GM12801 (cell line): Measurements from ENCODE around the gene PCSK2.

ENCODE experiments used
- TF ChIP-seq, protein P1 (sequence below): IDR thresholded peaks from one replicate; pipeline ENCODE4 v1.5.1; 2011; ENCODE audit warnings: control low read depth; ENCODE audit not compliant: insufficient read length; ENCODE audit errors: extremely low read depth

PCSK2 gene

GRCh38 chr20:17507531-17507930 is 280.7 kb downstream of the PCSK2 start:
- TF ChIP-seq, protein P1, sequence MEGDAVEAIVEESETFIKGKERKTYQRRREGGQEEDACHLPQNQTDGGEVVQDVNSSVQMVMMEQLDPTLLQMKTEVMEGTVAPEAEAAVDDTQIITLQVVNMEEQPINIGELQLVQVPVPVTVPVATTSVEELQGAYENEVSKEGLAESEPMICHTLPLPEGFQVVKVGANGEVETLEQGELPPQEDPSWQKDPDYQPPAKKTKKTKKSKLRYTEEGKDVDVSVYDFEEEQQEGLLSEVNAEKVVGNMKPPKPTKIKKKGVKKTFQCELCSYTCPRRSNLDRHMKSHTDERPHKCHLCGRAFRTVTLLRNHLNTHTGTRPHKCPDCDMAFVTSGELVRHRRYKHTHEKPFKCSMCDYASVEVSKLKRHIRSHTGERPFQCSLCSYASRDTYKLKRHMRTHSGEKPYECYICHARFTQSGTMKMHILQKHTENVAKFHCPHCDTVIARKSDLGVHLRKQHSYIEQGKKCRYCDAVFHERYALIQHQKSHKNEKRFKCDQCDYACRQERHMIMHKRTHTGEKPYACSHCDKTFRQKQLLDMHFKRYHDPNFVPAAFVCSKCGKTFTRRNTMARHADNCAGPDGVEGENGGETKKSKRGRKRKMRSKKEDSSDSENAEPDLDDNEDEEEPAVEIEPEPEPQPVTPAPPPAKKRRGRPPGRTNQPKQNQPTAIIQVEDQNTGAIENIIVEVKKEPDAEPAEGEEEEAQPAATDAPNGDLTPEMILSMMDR: no peak

- TF ChIP-seq, protein P1: no peak
Observed at GRCh38 chr20:17508756-17509155, 281.9 kb downstream of the PCSK2 start.

GRCh38 chr20:17510548-17510947 is 283.7 kb downstream of the PCSK2 start:
- TF ChIP-seq, protein P1: no peak

- TF ChIP-seq, protein P1: no peak
Observed at GRCh38 chr20:17511401-17511800, 284.6 kb downstream of the PCSK2 start.

- TF ChIP-seq, protein P1: no peak
Observed at GRCh38 chr20:17513939-17514338, 287.1 kb downstream of the PCSK2 start.

DNA sequence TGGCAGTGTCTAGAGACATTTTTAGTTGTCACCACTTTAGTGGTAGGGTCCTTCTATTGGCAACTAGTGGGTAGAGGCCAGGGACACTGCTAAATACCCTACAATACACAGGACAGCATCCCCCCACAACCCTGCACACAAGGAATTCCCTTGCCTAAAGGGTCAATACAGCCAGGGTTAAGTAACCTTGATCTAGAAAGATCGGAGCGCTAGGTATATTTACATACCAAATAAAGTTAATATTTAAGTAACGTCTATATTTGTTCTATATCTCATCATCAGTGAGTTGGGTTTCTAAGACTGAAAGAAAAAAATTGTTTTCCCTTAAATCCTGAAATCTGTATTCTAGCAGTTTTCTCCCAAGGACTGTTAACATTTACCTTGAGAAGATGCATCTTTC is 288.2 kb downstream of the PCSK2 start:
- TF ChIP-seq, protein P1: no peak

- TF ChIP-seq, protein P1: no peak
Observed at GRCh38 chr20:17518339-17519052, 291.7 kb downstream of the PCSK2 start.
